AG09319 (cell line): ENCODE data around the gene SOSTDC1.

Experiments used
- DNase-seq: peaks from one replicate; pipeline ENCODE4 v3.0.0-alpha.2; 2010; ENCODE audit warnings: low read depth; ENCODE audit errors: extremely low read depth
- TF ChIP-seq, protein P1 (sequence below): IDR thresholded peaks from 2 replicates; pipeline ENCODE4 v1.5.1; 2011; ENCODE audit warnings: low read depth, mild to moderate bottlenecking, inconsistent platforms, low read length, moderate library complexity

The SOSTDC1 gene

GRCh38 chr7:16491148-16491547, 25.6 kb upstream of the SOSTDC1 start:
- TF ChIP-seq, protein P1, sequence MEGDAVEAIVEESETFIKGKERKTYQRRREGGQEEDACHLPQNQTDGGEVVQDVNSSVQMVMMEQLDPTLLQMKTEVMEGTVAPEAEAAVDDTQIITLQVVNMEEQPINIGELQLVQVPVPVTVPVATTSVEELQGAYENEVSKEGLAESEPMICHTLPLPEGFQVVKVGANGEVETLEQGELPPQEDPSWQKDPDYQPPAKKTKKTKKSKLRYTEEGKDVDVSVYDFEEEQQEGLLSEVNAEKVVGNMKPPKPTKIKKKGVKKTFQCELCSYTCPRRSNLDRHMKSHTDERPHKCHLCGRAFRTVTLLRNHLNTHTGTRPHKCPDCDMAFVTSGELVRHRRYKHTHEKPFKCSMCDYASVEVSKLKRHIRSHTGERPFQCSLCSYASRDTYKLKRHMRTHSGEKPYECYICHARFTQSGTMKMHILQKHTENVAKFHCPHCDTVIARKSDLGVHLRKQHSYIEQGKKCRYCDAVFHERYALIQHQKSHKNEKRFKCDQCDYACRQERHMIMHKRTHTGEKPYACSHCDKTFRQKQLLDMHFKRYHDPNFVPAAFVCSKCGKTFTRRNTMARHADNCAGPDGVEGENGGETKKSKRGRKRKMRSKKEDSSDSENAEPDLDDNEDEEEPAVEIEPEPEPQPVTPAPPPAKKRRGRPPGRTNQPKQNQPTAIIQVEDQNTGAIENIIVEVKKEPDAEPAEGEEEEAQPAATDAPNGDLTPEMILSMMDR = no peak
- no peak for DNase-seq

- TF ChIP-seq, protein P1 = no peak
- DNase-seq = no peak
Measured at GRCh38 chr7:16484453-16485158, 19.1 kb upstream of the SOSTDC1 start.

GRCh38 chr7:16479591-16479990, 14.1 kb upstream of the SOSTDC1 start:
- DNase-seq = no peak

GRCh38 chr7:16479161-16479560, 13.6 kb upstream of the SOSTDC1 start:
- TF ChIP-seq, protein P1 = no peak
- no peak for DNase-seq

More at GRCh38 chr7:16479591-16479990, 14.1 kb upstream of the SOSTDC1 start:
- TF ChIP-seq, protein P1 = no peak

- no peak for DNase-seq
- TF ChIP-seq, protein P1 = no peak
Measured at GRCh38 chr7:16471933-16472332, 6.4 kb upstream of the SOSTDC1 start.

DNA sequence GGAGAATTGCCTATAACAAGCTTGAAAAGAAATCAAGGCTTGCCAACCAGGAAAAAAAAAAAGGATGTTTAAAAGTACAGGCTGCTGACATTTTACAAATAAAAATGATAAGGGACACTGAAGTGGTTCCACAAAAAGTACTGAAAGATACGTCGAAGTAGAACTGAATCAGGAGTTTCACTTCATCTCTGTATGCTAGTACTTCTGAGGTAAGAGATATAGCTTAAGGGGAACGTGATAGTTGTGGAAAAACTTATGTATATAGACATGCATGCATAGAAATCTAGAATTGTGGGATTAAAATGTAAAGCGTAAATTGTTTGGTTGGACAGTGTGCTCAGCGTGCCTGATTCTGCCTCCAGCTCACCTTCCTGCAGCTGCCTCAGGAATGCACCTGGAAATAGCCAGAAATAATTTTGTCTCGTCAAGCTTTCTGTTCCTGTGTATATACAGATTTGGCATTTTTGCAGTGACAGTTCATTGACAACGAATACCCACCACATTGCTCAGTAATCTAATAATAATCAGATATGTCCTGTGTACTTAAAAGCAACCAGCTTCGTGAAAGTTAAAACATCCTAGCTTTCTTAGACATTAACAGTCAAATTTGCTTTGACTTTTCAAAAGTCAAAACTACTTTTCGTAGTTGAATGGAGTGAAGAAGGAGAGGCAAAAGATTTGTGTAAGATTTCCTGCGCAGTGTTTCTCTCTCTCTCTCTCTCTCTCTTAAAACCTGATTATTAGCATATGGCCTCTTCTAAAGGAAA, 1.4 kb downstream of the SOSTDC1 start:
- TF ChIP-seq, protein P1 = no peak
- no peak for DNase-seq

GRCh38 chr7:16463520-16463919, 2.0 kb downstream of the SOSTDC1 start:
- no peak for DNase-seq
- TF ChIP-seq, protein P1 = no peak
